MM.1S (cell line): ENCODE data around the gene MITF.

Experiments used
- EZH2 ChIP-seq: fragments of 300-600 bp; sonication (generic); optimal IDR thresholded peaks from 2 replicates; pipeline ENCODE3; 2017; ENCODE audit warnings: low read depth, mild to moderate bottlenecking, antibody characterized with exemption, low read length, mixed read lengths
- TF ChIP-seq, protein P1 (sequence below): fragments of 300-600 bp; sonication (generic); IDR thresholded peaks from 2 replicates; pipeline ENCODE4 v1.5.1; 2016; ENCODE audit warnings: antibody characterized with exemption, low read length, mixed read lengths

DNA sequence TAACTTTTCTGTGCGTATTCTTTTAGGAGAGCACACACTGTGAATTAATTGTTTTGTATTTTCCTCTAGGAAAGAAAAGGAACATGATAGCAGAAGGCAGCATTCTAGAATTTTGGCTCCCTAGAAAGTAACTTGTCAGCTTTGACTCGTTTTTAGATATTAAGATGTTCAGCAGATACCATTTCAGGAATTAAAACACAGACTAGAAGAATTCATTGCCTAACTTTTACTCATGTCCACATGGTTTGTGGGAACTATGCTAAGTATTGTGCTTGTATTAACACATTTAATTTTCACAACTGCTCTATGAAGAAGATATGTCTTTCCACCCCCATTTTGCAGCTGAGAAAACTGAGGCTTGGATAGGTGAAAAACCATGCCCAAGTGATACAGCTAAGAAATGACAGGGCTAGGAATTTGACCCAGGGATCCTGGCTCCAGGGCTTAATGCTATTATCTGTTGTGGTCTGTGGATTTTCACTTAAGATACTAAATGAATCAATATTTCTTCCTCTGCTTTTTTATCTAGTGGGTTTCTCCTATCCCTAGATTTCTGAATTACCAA lies 128.8 kb downstream of the MITF start:
- TF ChIP-seq, protein P1, sequence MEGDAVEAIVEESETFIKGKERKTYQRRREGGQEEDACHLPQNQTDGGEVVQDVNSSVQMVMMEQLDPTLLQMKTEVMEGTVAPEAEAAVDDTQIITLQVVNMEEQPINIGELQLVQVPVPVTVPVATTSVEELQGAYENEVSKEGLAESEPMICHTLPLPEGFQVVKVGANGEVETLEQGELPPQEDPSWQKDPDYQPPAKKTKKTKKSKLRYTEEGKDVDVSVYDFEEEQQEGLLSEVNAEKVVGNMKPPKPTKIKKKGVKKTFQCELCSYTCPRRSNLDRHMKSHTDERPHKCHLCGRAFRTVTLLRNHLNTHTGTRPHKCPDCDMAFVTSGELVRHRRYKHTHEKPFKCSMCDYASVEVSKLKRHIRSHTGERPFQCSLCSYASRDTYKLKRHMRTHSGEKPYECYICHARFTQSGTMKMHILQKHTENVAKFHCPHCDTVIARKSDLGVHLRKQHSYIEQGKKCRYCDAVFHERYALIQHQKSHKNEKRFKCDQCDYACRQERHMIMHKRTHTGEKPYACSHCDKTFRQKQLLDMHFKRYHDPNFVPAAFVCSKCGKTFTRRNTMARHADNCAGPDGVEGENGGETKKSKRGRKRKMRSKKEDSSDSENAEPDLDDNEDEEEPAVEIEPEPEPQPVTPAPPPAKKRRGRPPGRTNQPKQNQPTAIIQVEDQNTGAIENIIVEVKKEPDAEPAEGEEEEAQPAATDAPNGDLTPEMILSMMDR, result no peak
- no peak for TF ChIP-seq EZH2
